HG03066 (cell line): Measurements from ENCODE around the gene NEU3.
"Not testable (repeated sequence)": the region's sequence is repeated elsewhere in the genome, so short reads cannot be mapped to it uniquely, and the experiment has no call there.

Source experiments
- ATAC-seq: cut with Tn5 transposase; IDR thresholded peaks from one replicate; pipeline ENCODE4 v1.9.1; 2021; ENCODE audit warnings: low read depth; ENCODE audit not compliant: unreplicated experiment

The NEU3 gene

GRCh38 chr11:74988541-74989259, at the start of gene NEU3:
Gene NEU3, plus strand, starts transcription at chr11:74988933. Its CDS starts 128 bp downstream, at chr11:74989061.
- peak; percentile 81 for ATAC-seq

GRCh38 chr11:74941492-74941891, 47.2 kb upstream of the NEU3 start:
- no peak for ATAC-seq

GRCh38 chr11:74942073-74942759, 46.5 kb upstream of the NEU3 start:
- no peak for ATAC-seq

- peak; percentile 17 for ATAC-seq
Observed at GRCh38 chr11:74948546-74948897, 40.2 kb upstream of the NEU3 start.

- peak; percentile 87 for ATAC-seq
Observed at GRCh38 chr11:74948898-74949752, 39.6 kb upstream of the NEU3 start, which contains the start of the genes SPCS2 and XRRA1. Gene SPCS2, plus strand, starts transcription at chr11:74949266. Its CDS starts 20 bp downstream, at chr11:74949286. Gene XRRA1, minus strand, starts transcription at chr11:74949091. Its CDS starts 8,213 bp downstream, at chr11:74940878.

- ATAC-seq: no peak
Observed at GRCh38 chr11:74949753-74950137, 39.0 kb upstream of the NEU3 start.

- ATAC-seq: no peak
Observed at GRCh38 chr11:74950374-74950969, 38.3 kb upstream of the NEU3 start.

GRCh38 chr11:74951226-74951625, 37.5 kb upstream of the NEU3 start:
- ATAC-seq: no peak

GRCh38 chr11:74952752-74953151, 36.0 kb upstream of the NEU3 start:
- no peak for ATAC-seq

GRCh38 chr11:74953451-74953850, 35.3 kb upstream of the NEU3 start:
- ATAC-seq: no peak

- ATAC-seq: no peak
Observed at GRCh38 chr11:74954199-74954598, 34.5 kb upstream of the NEU3 start.

- ATAC-seq: no peak
Observed at GRCh38 chr11:74956397-74957015, 32.2 kb upstream of the NEU3 start.

- no peak for ATAC-seq
Observed at GRCh38 chr11:74957937-74958629, 30.6 kb upstream of the NEU3 start.

- ATAC-seq: not testable (repeated sequence)
Observed at GRCh38 chr11:74960128-74960527, 28.6 kb upstream of the NEU3 start.

- no peak for ATAC-seq
Observed at GRCh38 chr11:74966651-74967050, 22.1 kb upstream of the NEU3 start.

GRCh38 chr11:74970852-74971395, 17.8 kb upstream of the NEU3 start:
- no peak for ATAC-seq

GRCh38 chr11:74971424-74971823, 17.3 kb upstream of the NEU3 start:
- no peak for ATAC-seq

GRCh38 chr11:74978041-74978440, 10.7 kb upstream of the NEU3 start:
- ATAC-seq: no peak

- ATAC-seq: no peak
Observed at GRCh38 chr11:74980634-74981033, 8.1 kb upstream of the NEU3 start.
